ENCODE measurements around the gene PIM3. TPM values are rescaled to one million over a fixed set of nuclear protein-coding genes. Genes with fewer than 3 reads are reported as not detected.
A peak's percentile ranks its signal among the peaks of the same experiment; 100 is the strongest.

Gene PIM3
- 100 to 1,000 TPM; 146 to 158 TPM for total RNA-seq

DNA sequence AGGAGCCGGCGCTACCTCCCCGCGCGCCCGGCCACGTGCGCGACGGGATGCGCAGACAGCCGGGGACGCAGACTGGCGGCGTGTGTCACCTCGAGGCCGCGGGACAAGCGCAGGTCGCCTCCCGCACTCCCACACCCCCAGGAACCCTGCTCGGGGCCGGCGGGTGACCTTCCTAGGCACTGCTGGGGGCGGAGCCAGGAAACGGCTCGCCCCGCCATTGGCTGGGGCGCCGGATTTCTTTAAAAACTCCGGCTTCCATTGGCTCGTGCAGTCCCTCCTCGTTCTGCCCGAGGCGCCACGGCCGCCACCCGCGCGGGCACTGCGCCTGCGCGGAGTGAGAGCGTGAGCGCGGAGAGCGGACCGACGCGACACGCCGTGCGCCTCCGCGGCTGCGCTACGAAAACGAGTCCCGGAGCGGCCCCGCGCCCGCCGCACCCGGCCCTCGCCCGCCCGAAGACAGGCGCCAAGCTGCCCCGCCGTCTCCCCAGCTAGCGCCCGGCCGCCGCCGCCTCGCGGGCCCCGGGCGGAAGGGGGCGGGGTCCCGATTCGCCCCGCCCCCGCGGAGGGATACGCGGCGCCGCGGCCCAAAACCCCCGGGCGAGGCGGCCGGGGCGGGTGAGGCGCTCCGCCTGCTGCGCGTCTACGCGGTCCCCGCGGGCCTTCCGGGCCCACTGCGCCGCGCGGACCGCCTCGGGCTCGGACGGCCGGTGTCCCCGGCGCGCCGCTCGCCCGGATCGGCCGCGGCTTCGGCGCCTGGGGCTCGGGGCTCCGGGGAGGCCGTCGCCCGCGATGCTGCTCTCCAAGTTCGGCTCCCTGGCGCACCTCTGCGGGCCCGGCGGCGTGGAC is at the start of gene PIM3:
Gene PIM3, plus strand, starts transcription at position 614 of the 846 bp plus-strand sequence. Its CDS starts 176 bp downstream, at position 790.
- intact Hi-C loops (cut with micrococcal nuclease) = no loop called here
- Mint-ChIP-seq H3K4me1 (ENCODE audit: low read depth) (peaks cover 25% of the 10 kb centered on the region), H3K36me3 (ENCODE audit: low read depth) (peaks cover 34% of the 10 kb centered on the region), H3K27ac (peak within 1 kb of the TSS; percentile 95), H3K4me3 (peak within 1 kb of the TSS; percentile 95), H3K9me3 (no peaks in the 10 kb centered on the region), H3K27me3 (no peaks in the 10 kb centered on the region)
- TF ChIP-seq, protein P1, sequence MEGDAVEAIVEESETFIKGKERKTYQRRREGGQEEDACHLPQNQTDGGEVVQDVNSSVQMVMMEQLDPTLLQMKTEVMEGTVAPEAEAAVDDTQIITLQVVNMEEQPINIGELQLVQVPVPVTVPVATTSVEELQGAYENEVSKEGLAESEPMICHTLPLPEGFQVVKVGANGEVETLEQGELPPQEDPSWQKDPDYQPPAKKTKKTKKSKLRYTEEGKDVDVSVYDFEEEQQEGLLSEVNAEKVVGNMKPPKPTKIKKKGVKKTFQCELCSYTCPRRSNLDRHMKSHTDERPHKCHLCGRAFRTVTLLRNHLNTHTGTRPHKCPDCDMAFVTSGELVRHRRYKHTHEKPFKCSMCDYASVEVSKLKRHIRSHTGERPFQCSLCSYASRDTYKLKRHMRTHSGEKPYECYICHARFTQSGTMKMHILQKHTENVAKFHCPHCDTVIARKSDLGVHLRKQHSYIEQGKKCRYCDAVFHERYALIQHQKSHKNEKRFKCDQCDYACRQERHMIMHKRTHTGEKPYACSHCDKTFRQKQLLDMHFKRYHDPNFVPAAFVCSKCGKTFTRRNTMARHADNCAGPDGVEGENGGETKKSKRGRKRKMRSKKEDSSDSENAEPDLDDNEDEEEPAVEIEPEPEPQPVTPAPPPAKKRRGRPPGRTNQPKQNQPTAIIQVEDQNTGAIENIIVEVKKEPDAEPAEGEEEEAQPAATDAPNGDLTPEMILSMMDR (IDR thresholded peaks at IDR 0.05) = no peak
- DNase-seq (peak; percentile 96), ATAC-seq (peak; percentile 79)
- ChIA-PET POLR2A (interaction anchor here (0.8 to 4.9 kb wide), 13 partner anchors 9 to 130 kb away, joined by 3 to 63 read pairs (median 3); no protein-coding TSS in a partner anchor), CTCF (interaction anchor here (1.5 to 3.1 kb wide), 2 partner anchors 30 to 70 kb away, joined by 5 to 9 read pairs; no protein-coding TSS in a partner anchor)

DNA sequence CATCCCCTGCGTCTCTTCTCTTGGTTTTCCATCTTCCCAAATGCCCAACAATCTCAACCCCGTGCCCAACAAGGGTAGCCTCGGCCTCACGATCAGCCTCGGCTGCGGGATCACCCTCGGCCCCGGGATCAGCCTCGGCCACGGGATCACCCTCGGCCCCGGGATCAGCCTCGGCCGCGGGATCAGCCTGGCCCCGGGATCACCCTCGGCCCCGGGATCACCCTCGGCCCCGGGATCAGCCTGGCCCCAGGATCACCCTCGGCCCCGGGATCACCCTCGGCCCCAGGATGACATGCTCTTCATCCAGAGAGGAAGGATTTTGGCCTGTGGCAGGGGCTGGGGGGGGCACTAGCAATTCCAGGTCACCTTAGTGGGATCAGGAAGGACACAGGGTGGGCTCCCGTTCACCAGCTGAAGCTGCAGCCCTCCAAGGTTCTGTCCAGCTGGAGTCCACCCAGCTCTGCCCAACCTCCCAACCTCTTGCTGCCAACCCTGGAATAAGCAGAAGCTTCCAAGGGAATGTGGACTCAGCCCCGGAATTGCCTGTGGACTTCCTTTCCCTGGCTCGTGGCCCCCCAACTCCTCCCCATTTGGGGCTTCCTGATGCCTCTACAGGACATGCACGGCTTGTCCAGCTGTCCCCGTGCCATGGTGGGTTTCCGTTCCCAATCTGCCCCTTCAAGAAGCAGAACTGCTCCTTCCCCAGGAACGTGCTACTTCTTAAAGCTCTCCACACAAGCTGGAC is 48.5 kb upstream of the PIM3 start:
- POLR2A ChIA-PET = no interaction called here
- TF ChIP-seq, protein P1 (IDR thresholded peaks at IDR 0.05) = no peak
- no peak overlapping the region for H3K4me3 Mint-ChIP-seq
- intact Hi-C loops (cut with micrococcal nuclease) = no loop called here
- no peaks in the 10 kb centered on the region for H3K9me3 Mint-ChIP-seq
- no peak for DNase-seq
- H3K4me1 Mint-ChIP-seq (ENCODE audit: low read depth) = peaks cover 3% of the 10 kb centered on the region
- H3K27ac Mint-ChIP-seq = no peak overlapping the region
- H3K27me3 Mint-ChIP-seq = no peaks in the 10 kb centered on the region
- no peak for ATAC-seq
- H3K36me3 Mint-ChIP-seq (ENCODE audit: low read depth) = peaks cover 10% of the 10 kb centered on the region
- CTCF ChIA-PET = no interaction called here

GRCh38 chr22:49913026-49913425 is 47.5 kb upstream of the PIM3 start:
- CTCF ChIA-PET = no interaction called here
- TF ChIP-seq, protein P1 (IDR thresholded peaks at IDR 0.05) = no peak
- peaks cover 5% of the 10 kb centered on the region for H3K4me1 Mint-ChIP-seq (ENCODE audit: low read depth)
- DNase-seq (no peak), ATAC-seq (no peak)
- H3K4me3 Mint-ChIP-seq = no peak overlapping the region
- POLR2A ChIA-PET = interaction anchor here (1.1 kb wide), 1 partner anchor 48 kb away, joined by 3 read pairs; the partner anchor contains the start of gene PIM3
- no peaks in the 10 kb centered on the region for H3K9me3 Mint-ChIP-seq
- intact Hi-C loops (cut with micrococcal nuclease) = no loop called here
- no peak overlapping the region for H3K27ac Mint-ChIP-seq
- no peaks in the 10 kb centered on the region for H3K27me3 Mint-ChIP-seq
- peaks cover 4% of the 10 kb centered on the region for H3K36me3 Mint-ChIP-seq (ENCODE audit: low read depth)

DNA sequence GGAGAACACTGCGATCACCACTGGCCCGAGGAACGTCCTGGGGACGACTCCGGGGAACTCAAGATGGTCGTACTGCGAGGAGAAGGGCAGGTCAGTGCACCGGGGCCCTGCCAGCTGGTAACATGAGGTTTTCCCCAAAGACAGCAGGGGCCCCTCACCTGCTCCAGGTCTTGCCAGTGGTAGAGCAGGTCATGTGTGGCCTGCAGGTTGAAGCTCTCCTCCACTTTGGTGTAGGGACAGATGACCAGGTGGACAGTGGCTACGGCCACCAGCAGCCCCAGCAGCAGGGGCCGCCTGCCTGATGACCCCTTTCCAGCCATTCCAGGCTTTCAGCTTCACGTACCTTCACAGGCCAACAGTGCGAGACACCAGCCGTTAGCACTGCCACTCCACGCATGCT is 47.1 kb upstream of the PIM3 start:
- CTCF ChIA-PET = no interaction called here
- POLR2A ChIA-PET = interaction anchor here (1.1 kb wide), 1 partner anchor 48 kb away, joined by 3 read pairs; the partner anchor contains the start of gene PIM3
- TF ChIP-seq, protein P1 (IDR thresholded peaks at IDR 0.05) = no peak
- no peak for ATAC-seq
- no peak for DNase-seq
- peaks cover 4% of the 10 kb centered on the region for H3K36me3 Mint-ChIP-seq (ENCODE audit: low read depth)
- H3K4me3 Mint-ChIP-seq = no peak overlapping the region
- intact Hi-C loops (cut with micrococcal nuclease) = no loop called here
- H3K9me3 Mint-ChIP-seq = no peaks in the 10 kb centered on the region
- H3K27me3 Mint-ChIP-seq = no peaks in the 10 kb centered on the region
- peaks cover 5% of the 10 kb centered on the region for H3K4me1 Mint-ChIP-seq (ENCODE audit: low read depth)
- H3K27ac Mint-ChIP-seq = no peak overlapping the region
